HG03066 (cell line): ENCODE results near the gene MYO19.

Source experiments
- ATAC-seq: cut with Tn5 transposase; IDR thresholded peaks from one replicate; pipeline ENCODE4 v1.9.1; 2021; ENCODE audit warnings: low read depth; ENCODE audit not compliant: unreplicated experiment

Gene MYO19

DNA sequence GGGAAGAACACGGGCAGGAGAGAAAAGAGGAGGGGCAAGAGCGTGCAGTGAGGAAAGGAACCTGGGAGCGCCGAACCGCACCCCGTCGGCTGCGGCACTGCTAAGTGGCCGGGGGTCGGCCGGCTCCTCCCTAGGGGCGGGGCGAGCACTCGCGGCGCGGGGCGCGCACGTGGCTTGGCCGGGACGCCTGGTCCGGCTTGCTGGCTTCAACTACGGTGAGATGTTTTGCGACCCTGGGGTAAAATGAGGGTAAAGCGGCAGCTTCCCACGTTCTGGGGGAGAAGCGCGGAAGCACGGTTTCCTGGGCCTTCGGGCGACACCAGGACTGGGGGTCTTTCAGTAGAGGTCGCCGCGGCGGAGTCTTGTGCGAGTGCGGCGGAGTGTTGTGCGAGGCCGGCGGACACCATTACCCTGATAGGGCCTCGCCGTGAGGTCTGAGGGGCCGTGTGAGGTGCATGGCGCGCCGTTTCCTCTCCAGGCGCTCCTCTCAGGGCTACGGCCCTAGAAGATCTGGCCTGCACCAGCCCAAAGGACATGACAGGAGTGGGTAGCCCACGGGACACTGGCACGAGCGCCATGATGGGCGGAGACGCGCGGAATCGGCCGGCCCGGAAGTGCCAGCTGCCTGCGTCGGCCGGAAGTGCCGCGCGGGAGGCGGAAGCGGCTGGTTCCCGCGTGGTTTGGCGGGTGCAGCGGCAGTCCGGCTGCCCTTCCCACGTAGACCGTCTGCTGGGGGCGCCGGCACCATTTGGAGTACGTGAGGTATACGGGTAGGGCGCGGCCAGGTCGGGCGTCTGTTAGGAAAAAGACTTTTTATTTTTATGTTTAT is at the start of gene MYO19, which contains the start of gene PIGW:
Gene MYO19 (minus strand): TSS at position 29 of the 829 bp plus-strand sequence. CDS start 2,330 bp downstream, outside the sequence.
Gene PIGW (plus strand): TSS at position 148 of the 829 bp plus-strand sequence. CDS start 2,115 bp downstream, outside the sequence.
- ATAC-seq = peak; percentile 71

DNA sequence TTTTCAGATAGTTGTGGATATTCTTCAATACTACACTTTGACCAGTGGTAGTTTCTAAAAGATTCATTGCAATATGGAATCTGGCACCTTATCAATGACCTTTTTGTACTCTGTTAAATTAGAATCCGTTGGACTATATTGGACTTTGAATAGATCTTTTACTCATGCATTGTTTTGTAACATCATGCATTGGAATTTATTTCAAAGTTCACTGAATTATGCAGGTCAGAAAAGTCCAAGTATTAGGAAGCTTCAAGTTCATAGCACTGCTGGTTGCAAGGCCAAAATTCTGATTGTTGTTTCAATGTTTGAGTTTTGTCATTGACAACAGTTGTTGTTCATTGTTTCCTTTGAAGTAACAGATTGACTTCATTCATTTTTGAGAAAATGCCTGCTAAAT is 49.1 kb upstream of the MYO19 start:
- ATAC-seq = no peak

- no peak for ATAC-seq
Measured at GRCh38 chr17:36578671-36579070, 44.0 kb upstream of the MYO19 start.

- ATAC-seq = no peak
Measured at GRCh38 chr17:36576793-36577192, 42.1 kb upstream of the MYO19 start.

DNA sequence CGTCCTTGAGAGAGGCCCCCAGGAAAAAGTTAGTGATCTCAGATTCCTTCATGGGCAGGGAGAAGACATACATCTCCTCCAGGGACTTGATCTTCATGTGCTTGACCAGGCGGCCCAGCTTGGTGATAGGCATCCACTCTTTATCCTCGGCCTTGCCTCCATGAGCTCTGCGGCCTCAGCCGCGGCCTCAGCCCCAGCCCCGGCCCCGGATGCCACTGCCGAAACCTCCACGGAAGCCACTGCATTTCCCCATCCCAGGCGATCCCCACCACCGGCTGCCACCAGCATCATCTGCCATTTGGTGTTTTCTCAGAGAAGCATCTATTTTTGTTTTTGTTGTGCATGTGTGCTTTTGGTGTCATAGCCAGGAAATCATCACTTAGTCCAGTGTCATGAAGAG is 40.4 kb upstream of the MYO19 start:
- no peak for ATAC-seq

DNA sequence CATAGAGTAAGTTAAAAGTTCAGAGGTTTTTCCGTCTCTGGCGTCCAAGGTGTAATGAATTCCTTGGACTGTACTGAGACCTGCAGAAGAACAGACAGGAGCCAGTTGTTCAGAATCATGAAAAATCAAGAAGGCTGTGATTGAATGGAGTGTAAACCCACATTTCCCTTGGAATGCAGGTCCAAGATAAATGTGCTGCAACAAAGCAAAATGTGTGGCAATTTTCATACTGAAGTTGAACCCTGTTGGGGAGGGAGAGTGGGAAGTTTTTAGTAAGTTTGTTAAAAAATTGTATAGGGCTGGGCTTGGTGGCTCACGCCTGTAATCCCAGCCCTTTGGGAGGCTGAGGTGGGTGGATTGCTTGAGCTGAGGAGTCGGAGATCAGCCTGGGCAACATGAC is 31.4 kb upstream of the MYO19 start:
- no peak for ATAC-seq

DNA sequence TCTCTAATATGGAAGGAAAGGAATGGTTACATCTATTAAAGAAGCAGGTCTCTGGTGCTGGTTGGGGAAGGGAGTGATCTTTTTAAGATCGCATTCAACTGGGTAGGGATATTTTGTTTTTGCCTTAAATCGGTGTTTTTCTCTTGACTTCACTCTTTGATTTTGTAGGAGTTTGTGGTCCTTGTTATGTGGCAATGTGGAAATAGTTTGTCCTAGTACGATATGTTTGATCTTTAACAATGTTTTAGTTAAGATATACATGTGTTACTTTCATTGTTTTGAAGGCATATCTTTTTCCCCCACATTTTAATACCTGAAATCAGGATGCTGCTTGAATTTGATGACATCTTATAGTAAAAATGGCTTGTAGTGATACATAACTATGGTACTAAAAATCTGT is 18.8 kb upstream of the MYO19 start:
- no peak for ATAC-seq

DNA sequence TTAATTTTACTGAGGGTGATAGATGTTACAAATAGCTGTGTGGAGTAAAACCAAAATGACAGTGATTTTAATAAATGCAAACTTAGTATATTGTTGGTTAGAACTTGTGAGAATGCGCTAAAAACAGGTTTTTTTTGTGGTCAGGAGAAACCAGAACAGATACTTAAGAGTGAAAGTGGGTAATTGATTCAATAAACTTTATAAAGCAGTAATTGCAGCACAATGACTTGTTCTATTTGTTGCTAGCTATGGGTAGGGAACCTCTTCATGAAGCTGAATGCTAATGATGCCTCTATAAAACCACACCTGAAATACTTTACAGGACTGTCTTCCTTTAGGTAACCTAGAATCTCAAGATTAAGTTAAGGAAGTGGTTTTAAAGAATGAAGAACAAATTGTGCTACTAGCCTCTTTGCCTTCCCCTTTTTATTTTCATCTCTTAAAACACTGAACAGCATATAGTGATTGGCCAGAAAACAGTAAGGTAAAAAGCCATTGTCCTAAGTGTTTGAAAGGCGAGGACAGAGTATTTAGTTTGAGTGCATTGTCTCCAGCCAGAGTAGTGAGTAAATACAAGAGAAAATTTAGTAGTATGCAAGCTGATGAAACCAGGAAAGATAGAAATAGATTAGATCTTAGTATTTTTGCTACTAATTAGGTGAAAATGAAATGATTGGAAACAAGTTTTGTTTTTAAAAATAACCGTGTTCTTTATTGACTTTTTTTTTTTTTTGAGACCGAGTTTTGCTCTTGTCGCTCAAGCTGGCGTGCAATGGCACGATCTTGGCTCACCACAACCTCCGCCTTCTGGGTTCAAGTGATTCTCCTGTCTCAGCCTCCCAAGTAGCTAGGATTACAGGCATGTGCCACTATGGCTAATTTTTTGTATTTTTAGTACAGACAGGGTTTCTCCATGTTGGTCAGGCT is 16.1 kb upstream of the MYO19 start:
- no peak for ATAC-seq

DNA sequence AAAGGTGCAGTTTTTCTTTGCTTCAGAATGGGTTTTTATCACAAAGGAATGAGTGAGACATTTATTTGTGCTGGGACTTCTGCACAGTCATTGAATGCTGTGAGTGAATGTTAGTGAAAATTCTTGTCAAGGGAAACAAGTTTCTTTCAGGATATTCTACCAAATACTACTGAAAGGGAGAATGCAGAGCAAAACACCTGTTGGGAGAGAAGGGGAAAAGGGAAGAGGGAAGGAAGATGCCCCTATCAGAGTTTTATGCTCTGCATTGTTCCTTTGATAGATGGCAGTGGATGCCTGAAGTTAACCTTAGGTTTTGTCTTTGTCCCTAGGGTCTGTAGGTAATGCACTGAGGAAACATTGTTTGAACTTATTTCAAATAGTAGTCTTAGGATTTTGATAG is 13.1 kb upstream of the MYO19 start:
- no peak for ATAC-seq

GRCh38 chr17:36546418-36547093 is 11.9 kb upstream of the MYO19 start:
- ATAC-seq = no peak

DNA sequence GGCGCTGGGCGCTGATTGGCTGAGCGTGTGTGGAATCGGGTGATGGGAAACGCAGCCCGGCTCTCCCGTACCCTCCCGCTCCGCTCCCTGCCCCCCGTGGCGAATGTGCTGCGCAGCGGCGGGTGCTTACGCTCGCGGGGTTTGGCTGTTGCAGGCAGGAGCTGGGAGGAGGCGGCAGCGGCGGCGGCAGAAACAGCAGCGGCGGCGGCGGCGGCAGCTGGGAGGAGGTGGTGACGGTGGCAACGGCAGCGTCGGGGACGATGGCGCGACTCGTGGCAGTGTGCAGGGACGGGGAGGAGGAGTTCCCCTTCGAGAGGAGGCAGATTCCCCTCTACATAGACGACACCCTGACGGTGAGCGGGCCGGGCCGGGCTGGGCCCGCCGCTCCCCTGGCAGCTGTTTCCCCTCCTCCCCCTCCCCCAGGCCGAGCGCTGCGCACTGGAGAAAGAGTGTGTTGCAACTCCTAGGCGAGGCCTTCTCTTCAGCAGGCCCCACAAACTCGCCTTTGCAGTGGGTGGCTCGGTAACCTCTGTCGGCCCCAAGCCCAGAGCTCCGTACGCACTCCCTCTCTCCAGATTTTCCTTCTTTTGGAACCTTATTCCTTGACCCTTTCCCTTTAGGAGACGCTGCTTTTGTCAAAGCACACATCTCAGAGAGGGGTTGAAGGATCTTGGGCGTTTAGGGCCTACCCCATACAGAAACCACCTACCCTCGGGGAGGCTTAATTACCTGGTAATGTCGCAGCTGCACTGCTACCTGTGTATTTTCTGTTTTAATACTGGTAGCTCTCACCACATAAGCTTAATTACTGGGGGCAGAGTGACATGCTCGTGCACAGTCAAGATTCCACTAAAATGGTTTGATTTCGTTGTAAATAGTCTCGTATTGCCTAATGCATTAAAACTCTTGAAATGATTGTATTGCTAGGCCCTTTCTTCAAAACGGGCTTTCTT is 11.1 kb upstream of the MYO19 start:
- peak; percentile 67 for ATAC-seq

DNA sequence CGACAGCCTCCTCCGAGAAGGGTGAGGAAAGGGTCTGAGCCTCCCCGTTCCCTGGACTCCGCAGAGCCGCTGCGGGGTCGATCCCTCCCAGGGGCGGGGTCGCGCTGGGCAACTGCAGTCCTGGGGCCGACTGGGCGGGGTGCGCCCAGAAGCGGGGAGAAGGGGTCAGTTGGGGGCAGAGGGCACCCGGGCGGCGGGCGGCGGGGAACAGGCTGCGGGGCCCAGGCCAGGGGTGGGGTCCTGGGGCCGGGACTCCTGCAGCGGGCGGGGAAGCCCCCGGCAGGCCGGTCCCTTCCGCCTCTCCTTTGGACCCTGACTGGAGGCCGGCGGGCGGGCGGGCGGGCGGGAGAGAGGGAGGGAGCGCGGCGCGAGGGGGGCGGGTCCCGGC is 10.4 kb upstream of the MYO19 start:
- ATAC-seq = peak; percentile 32

DNA sequence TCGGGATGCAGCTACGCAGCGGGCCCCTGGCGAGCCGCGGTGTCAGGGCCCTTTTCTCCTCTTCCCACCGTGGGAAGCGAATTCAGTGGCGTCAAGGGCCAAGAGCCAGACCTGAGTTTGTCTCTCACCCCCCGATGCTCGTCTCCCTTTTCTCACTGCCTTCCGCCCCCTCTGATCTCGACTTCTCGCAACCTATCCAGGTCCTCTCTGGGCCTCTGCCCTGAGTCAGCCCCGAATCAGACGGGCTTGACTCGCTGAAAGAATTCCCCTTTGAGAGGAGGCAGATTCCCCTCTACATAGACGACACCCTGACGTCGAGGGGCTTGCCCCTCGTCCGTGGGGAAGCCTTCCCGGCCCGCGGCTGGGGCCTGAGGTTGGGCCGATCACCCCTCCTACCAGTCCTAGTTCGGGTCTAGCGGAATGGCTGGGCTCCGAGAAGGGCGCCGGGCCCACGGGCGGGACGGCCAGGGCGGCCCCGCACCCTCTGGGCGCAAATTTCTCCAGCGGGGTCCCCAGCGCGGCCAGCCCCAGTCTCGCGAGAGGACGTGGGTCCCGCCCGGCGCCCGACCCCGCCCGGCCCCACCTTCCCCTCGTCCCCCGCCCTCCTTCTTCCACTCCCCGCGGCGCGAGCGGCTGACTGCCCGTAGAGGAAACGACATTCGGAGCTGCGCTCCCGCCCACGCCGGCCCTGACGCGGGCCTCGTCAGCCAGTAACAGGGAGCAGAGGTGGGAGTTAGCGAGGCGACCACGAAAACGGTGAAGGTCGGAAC is 9.8 kb upstream of the MYO19 start, which contains the start of gene GGNBP2:
Gene GGNBP2 (plus strand): TSS at position 613 of the 770 bp plus-strand sequence. CDS start 806 bp downstream, outside the sequence.
- ATAC-seq = peak; percentile 47

GRCh38 chr17:36544044-36544306 is 9.3 kb upstream of the MYO19 start:
- ATAC-seq = no peak

GRCh38 chr17:36542755-36543154 is 8.1 kb upstream of the MYO19 start:
- ATAC-seq = no peak

DNA sequence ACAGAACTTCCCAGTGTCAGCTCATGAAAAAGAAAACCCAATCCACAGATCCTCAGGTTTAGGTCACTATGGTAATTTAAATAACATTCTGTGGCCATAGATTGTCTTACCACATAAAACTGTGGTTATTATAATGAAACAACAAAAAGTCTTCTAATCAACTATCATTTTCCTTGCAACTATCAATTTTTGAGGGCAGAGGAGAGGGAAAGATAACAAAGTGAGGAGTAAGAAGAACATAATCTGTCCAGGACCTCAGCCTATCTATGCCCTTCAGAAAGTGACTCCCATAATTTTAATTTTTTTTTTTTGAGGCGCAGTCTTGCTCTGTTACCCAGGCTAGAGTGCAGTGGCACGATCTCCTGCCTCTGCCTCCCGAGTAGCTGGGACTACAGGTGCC is 6.0 kb upstream of the MYO19 start:
- no peak for ATAC-seq

- no peak for ATAC-seq
Measured at GRCh38 chr17:36535669-36536081, 1.0 kb upstream of the MYO19 start.

DNA sequence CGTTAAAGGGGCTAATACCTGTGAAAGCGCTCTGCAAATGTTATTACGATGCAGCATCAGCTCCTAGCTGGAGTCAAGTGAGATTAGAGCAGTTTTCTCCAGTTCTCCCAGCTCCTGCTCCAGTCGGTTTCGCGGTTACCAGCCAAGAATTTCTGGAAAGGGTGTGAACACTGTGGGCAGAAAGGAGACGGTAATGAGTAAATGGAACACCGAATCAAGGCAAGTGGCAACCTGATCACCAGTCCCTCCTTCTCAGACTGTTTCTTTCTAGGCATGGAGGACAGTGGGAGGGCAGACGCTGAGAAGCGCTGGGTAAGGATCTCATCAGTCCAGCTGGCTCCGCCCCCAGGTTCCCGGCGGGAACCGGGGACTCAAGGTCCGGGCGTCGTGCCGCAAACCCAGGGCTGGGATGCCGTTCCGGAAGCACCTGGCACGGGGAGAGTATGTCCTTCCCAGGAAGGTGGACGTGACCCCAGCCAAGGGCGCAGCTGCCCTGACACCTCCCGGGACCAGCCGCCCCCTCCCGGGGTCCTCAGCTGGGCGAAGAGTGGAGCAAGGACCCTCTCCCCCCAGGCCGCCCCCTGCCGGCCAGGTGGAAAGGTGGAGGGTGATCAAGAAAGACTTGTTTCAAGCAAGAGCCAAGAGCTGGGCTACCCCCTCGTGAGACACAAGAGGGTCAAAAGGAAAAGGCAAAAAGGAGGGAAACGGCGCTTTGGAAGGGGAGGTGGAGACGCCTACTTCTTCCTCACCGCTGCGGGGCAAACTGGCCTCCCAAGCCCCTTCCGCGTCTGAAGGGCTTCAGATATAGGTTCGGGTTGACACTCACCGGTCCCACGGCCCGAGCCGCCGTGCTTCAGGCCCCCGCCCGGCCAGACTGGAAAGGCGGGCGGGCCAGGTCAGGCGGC is 481 bp downstream of the MYO19 start:
- ATAC-seq = peak; percentile 42
